ENCODE measurements around the gene CST2.

- no peak for TF ChIP-seq POLR2AphosphoS5 (IDR thresholded peaks at IDR 0.05; ENCODE audit: low read depth, low read length)
- no peak for TF ChIP-seq POLR2A (IDR thresholded peaks at IDR 0.05; ENCODE audit: low read depth, low read length)
- TF ChIP-seq SPI1 (IDR thresholded peaks at IDR 0.05; ENCODE audit: low read depth, low read length): no peak
Measured at GRCh38 chr20:23870461-23870860, 43.9 kb upstream of the CST2 start.
